Measurements from ENCODE around the gene RFXANK. TPM values are rescaled to one million over a fixed set of nuclear protein-coding genes. Genes with fewer than 3 reads are reported as not detected.

Gene RFXANK
- total RNA-seq, 6 experiments from 2014 or later = 13.8 to 21.2 (median 17.3) TPM

GRCh38 chr19:19160461-19161035 is 31.5 kb upstream of the RFXANK start:
- no peaks in the 10 kb centered on the region for H3K9me3 ChIP-seq
- no peaks in the 10 kb centered on the region for H3K4me1 ChIP-seq
- H3K27ac ChIP-seq = no peak overlapping the region
- DNase-seq (no peak), ATAC-seq (peak in 1 of 4 donors; percentile 15)
- no peak overlapping the region for H3K4me3 ChIP-seq
- H3K27me3 ChIP-seq = no peaks in the 10 kb centered on the region
- H3K36me3 ChIP-seq = no peaks in the 10 kb centered on the region
- TF ChIP-seq POLR2A (IDR thresholded peaks at IDR 0.05) (no peak), CTCF (IDR thresholded peaks at IDR 0.05) (no peak)
- intact Hi-C loops (cut with DNase I) = no loop called here
- 41% methylated on average over 8 of the region's 26 CpGs for WGBS (ENCODE audit: insufficient coverage, low coverage, low lambda C conversion rate, missing lambda C conversion rate)

GRCh38 chr19:19162495-19162894 is 29.6 kb upstream of the RFXANK start:
- Histone ChIP-seq H3K4me3 (no peak overlapping the region), H3K9me3 (no peaks in the 10 kb centered on the region), H3K27me3 (no peaks in the 10 kb centered on the region), H3K36me3 (no peaks in the 10 kb centered on the region), H3K27ac (no peak overlapping the region), H3K4me1 (no peaks in the 10 kb centered on the region)
- ATAC-seq = peak in 2 of 4 donors; percentile 7 to 14
- TF ChIP-seq POLR2A (IDR thresholded peaks at IDR 0.05) (no peak), CTCF (IDR thresholded peaks at IDR 0.05) (no peak)
- intact Hi-C loops (cut with DNase I) = no loop called here
- no peak for DNase-seq
- WGBS (ENCODE audit: insufficient coverage, low coverage, low lambda C conversion rate, missing lambda C conversion rate) = no CpG with 5 or more reads among the region's 7 CpGs

GRCh38 chr19:19165396-19165795 is 26.7 kb upstream of the RFXANK start:
- DNase-seq (no peak), ATAC-seq (no peak)
- Histone ChIP-seq H3K27me3 (no peaks in the 10 kb centered on the region), H3K27ac (no peak overlapping the region), H3K36me3 (no peaks in the 10 kb centered on the region), H3K9me3 (no peaks in the 10 kb centered on the region), H3K4me1 (peaks cover 0 to 5% (median 0%) of the 10 kb centered on the region in 4 donors), H3K4me3 (no peak overlapping the region)
- intact Hi-C loops (cut with DNase I) = no loop called here
- no CpG with 5 or more reads among the region's 1 CpG for WGBS (ENCODE audit: insufficient coverage, low coverage, low lambda C conversion rate, missing lambda C conversion rate)
- no peak for TF ChIP-seq CTCF (IDR thresholded peaks at IDR 0.05)
- no peak for TF ChIP-seq POLR2A (IDR thresholded peaks at IDR 0.05)

- H3K36me3 ChIP-seq = no peaks in the 10 kb centered on the region
- WGBS (ENCODE audit: insufficient coverage, low coverage, low lambda C conversion rate, missing lambda C conversion rate) = 68% methylated on average over 3 of the region's 3 CpGs
- intact Hi-C loops (cut with DNase I) = no loop called here
- no peak overlapping the region for H3K4me3 ChIP-seq
- TF ChIP-seq POLR2A (IDR thresholded peaks at IDR 0.05) (no peak), CTCF (IDR thresholded peaks at IDR 0.05) (no peak)
- no peaks in the 10 kb centered on the region for H3K27me3 ChIP-seq
- H3K27ac ChIP-seq = no peak overlapping the region
- no peak for ATAC-seq
- no peaks in the 10 kb centered on the region for H3K9me3 ChIP-seq
- no peak for DNase-seq
- peaks cover 0 to 15% (median 0%) of the 10 kb centered on the region in 4 donors for H3K4me1 ChIP-seq
These were observed 24.4 kb upstream of the RFXANK start for GRCh38 chr19:19167612-19168011.

Measured in right lobe of liver (tissue), 6 donors.